Suprapubic skin (tissue), 4 donors: ENCODE measurements around the gene DNAH10. TPM values are rescaled to one million over a fixed set of nuclear protein-coding genes. Genes with fewer than 3 reads are reported as not detected.

Experiments
- DNase-seq, 2 donors: peaks; one replicate each; pipeline ENCODE4 v3.0.0-alpha.2; 2019; ENCODE audit warnings: low spot score in 2 of 2
- H3K27ac ChIP-seq: fragments of 200-600 bp; sonication (generic); one replicate; pipeline ENCODE4 v1.5.1; 2019
- H3K27me3 ChIP-seq: fragments of 200-600 bp; sonication (generic); one replicate; pipeline ENCODE4 v1.5.1; 2019
- H3K36me3 ChIP-seq: fragments of 200-600 bp; sonication (generic); one replicate; pipeline ENCODE4 v1.5.1; 2019
- H3K4me1 ChIP-seq: fragments of 200-600 bp; sonication (generic); one replicate; pipeline ENCODE4 v1.5.1; 2019
- H3K4me3 ChIP-seq: fragments of 200-600 bp; sonication (generic); one replicate; pipeline ENCODE4 v1.5.1; 2019; ENCODE audit warnings: mild to moderate bottlenecking
- H3K9me3 ChIP-seq: fragments of 200-600 bp; sonication (generic); one replicate; pipeline ENCODE4 v1.5.1; 2019
- EP300 ChIP-seq: sonication (generic); formaldehyde crosslinking; IDR thresholded peaks from one replicate; pipeline ENCODE4 v1.6.1; 2017; ENCODE audit warnings: antibody characterized with exemption
- POLR2A ChIP-seq, 2 donors: fragments of 450-650 bp; IDR thresholded peaks; one replicate each; pipeline ENCODE4 v1.6.1; 2017; ENCODE audit warnings: antibody characterized with exemption in 2 of 2, mild to moderate bottlenecking in 2 of 2, moderate library complexity in 2 of 2
- POLR2AphosphoS5 ChIP-seq, 3 donors: sonication (generic); formaldehyde crosslinking; IDR thresholded peaks; one replicate each; pipeline ENCODE4 v1.6.1; 2017; ENCODE audit warnings: antibody characterized with exemption in 3 of 3
- WGBS: methylation state at CpG from one replicate; pipeline ENCODE4 v1.1.5; 2018; 5-methylcytosine and 5-hydroxymethylcytosine counted together
- total RNA-seq, 4 donors: library from RNA; depleted of rRNA; stranded (reverse); fragments of >200 nt; gene quantifications; one replicate each; pipeline ENCODE4 v1.1.0, GENCODE V29; 2016
- TF ChIP-seq, protein P1 (sequence below), 2 donors: fragments of 200-600 bp in 1 of 2; fragments of 450-650 bp in 1 of 2; sonication (generic) in 1 of 2; IDR thresholded peaks; one replicate each; pipeline ENCODE4 v1.5.1; 2016 to 2019; ENCODE audit warnings: antibody characterized with exemption in 2 of 2, mild to moderate bottlenecking in 1 of 2, moderate library complexity in 1 of 2

Gene DNAH10
- total RNA-seq, 4 donors from 2014 or later: 0.13 to 1.2 (median 0.19) TPM; not detected in 1

DNA sequence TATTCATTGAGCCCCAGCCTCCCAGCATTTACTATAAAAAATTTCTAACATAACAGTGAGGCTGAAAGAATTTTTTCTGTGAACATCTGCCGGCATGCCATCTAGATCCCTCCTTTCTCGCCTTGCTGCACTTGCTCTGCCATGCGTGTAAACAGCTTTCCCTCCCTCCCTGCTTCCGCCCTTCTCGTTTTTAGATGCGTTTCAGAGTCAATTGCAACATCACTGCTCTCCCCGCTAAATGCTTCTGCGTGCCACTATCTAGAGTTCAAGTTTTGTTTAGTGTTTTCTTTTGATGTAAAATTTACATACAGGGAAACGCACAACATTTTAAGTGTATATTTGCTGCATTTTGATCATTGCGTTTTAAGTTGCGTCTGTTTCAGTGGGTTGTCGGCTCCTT lies 126.9 kb downstream of the DNAH10 start:
- H3K36me3 ChIP-seq: no peaks in the 10 kb centered on the region
- no peak for DNase-seq
- peaks cover 38% of the 10 kb centered on the region for H3K27me3 ChIP-seq
- 75% methylated on average over 12 of the region's 12 CpGs for WGBS
- H3K9me3 ChIP-seq: no peaks in the 10 kb centered on the region
- no peak overlapping the region for H3K4me3 ChIP-seq
- H3K27ac ChIP-seq: no peak overlapping the region
- TF ChIP-seq POLR2AphosphoS5 (IDR thresholded peaks at IDR 0.05) (no peak), POLR2A (IDR thresholded peaks at IDR 0.05) (no peak), EP300 (no peak)
- TF ChIP-seq, protein P1, sequence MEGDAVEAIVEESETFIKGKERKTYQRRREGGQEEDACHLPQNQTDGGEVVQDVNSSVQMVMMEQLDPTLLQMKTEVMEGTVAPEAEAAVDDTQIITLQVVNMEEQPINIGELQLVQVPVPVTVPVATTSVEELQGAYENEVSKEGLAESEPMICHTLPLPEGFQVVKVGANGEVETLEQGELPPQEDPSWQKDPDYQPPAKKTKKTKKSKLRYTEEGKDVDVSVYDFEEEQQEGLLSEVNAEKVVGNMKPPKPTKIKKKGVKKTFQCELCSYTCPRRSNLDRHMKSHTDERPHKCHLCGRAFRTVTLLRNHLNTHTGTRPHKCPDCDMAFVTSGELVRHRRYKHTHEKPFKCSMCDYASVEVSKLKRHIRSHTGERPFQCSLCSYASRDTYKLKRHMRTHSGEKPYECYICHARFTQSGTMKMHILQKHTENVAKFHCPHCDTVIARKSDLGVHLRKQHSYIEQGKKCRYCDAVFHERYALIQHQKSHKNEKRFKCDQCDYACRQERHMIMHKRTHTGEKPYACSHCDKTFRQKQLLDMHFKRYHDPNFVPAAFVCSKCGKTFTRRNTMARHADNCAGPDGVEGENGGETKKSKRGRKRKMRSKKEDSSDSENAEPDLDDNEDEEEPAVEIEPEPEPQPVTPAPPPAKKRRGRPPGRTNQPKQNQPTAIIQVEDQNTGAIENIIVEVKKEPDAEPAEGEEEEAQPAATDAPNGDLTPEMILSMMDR (IDR thresholded peaks at IDR 0.05): no peak
- H3K4me1 ChIP-seq: peaks cover 7% of the 10 kb centered on the region

- Histone ChIP-seq H3K36me3 (no peaks in the 10 kb centered on the region), H3K27me3 (peaks cover 34% of the 10 kb centered on the region), H3K9me3 (no peaks in the 10 kb centered on the region), H3K4me1 (peaks cover 7% of the 10 kb centered on the region), H3K4me3 (no peak overlapping the region), H3K27ac (no peak overlapping the region)
- TF ChIP-seq POLR2AphosphoS5 (IDR thresholded peaks at IDR 0.05): no peak
- no peak for TF ChIP-seq POLR2A (IDR thresholded peaks at IDR 0.05)
- TF ChIP-seq, protein P1 (IDR thresholded peaks at IDR 0.05): no peak
- no peak for TF ChIP-seq EP300
- DNase-seq: no peak
- 84% methylated on average over 12 of the region's 12 CpGs for WGBS
Observed at GRCh38 chr12:123889848-123890535, 127.9 kb downstream of the DNAH10 start.

DNA sequence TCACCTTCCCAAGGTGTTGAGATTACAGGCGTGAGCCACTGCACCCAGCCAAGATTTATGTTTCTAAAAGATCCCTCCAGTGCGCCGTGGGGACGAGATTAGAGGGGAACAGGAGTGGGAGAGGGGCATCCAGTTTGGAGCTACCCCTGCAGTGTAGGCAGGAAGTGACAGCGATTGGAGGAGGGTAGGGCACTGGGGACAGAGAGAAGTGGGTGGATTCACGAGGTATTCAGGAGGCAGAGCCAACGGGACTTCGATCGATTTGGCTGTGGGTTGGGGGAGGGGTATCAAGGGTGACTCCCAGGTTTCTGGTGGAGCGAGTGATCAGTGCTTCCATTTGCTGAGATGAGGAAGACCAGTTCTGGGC lies 128.4 kb downstream of the DNAH10 start:
- WGBS: 67% methylated on average over 10 of the region's 10 CpGs
- peaks cover 7% of the 10 kb centered on the region for H3K4me1 ChIP-seq
- no peak for TF ChIP-seq POLR2AphosphoS5 (IDR thresholded peaks at IDR 0.05)
- no peak for TF ChIP-seq EP300
- TF ChIP-seq POLR2A (IDR thresholded peaks at IDR 0.05): no peak
- TF ChIP-seq, protein P1 (IDR thresholded peaks at IDR 0.05): no peak
- H3K27me3 ChIP-seq: peaks cover 34% of the 10 kb centered on the region
- no peak overlapping the region for H3K4me3 ChIP-seq
- no peaks in the 10 kb centered on the region for H3K36me3 ChIP-seq
- no peak overlapping the region for H3K27ac ChIP-seq
- H3K9me3 ChIP-seq: no peaks in the 10 kb centered on the region
- DNase-seq: no peak

DNA sequence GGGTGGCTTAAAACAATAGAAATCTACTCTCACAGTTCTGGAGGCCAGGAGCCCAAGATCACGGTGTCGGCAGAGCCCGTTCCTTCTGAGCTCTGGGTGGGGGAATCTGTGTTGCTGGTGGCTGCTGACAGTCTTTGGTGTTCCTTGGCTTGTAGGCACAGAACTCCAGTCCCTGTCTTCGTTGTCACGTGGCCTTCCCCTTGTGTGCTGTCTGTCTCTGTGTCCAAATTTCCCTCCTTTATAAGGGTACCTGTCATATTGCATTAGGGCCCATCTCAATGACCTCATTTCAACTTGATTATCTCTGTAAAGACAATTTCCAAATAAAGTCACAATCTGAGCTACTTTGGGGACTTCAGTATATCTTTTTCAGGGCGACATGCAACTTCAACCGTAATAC lies 128.9 kb downstream of the DNAH10 start:
- no peaks in the 10 kb centered on the region for H3K9me3 ChIP-seq
- 85% methylated on average over 7 of the region's 7 CpGs for WGBS
- peaks cover 7% of the 10 kb centered on the region for H3K4me1 ChIP-seq
- no peaks in the 10 kb centered on the region for H3K36me3 ChIP-seq
- no peak overlapping the region for H3K4me3 ChIP-seq
- no peak overlapping the region for H3K27ac ChIP-seq
- H3K27me3 ChIP-seq: peaks cover 34% of the 10 kb centered on the region
- TF ChIP-seq POLR2AphosphoS5 (IDR thresholded peaks at IDR 0.05) (no peak), EP300 (no peak), POLR2A (IDR thresholded peaks at IDR 0.05) (no peak)
- TF ChIP-seq, protein P1 (IDR thresholded peaks at IDR 0.05): no peak
- DNase-seq: no peak

GRCh38 chr12:123891516-123892179 lies 129.5 kb downstream of the DNAH10 start:
- Histone ChIP-seq H3K9me3 (no peaks in the 10 kb centered on the region), H3K27me3 (peaks cover 28% of the 10 kb centered on the region), H3K36me3 (no peaks in the 10 kb centered on the region), H3K4me3 (no peak overlapping the region), H3K4me1 (peaks cover 6% of the 10 kb centered on the region), H3K27ac (no peak overlapping the region)
- WGBS: 67% methylated on average over 14 of the region's 15 CpGs
- no peak for DNase-seq
- TF ChIP-seq POLR2AphosphoS5 (IDR thresholded peaks at IDR 0.05) (no peak), POLR2A (IDR thresholded peaks at IDR 0.05) (no peak), EP300 (no peak)
- TF ChIP-seq, protein P1 (IDR thresholded peaks at IDR 0.05): no peak
